Activated naive CD4-positive, alpha-beta T cell treated with anti-CD3 and anti-CD28 coated beads, Interleukin-2, amount 50 U/mL, for 16 hours (primary cell): Measurements from ENCODE around the gene ARID5A.

Experiments used
- DNase-seq: peaks from one replicate; pipeline ENCODE4 v3.0.0-alpha.2; 2020

Gene ARID5A

GRCh38 chr2:96528006-96528699, 8.4 kb upstream of the ARID5A start:
- DNase-seq, result peak; percentile 68

- no peak for DNase-seq
Measured at GRCh38 chr2:96528700-96529375, 7.7 kb upstream of the ARID5A start.

GRCh38 chr2:96529376-96530143, 7.0 kb upstream of the ARID5A start:
- no peak for DNase-seq

GRCh38 chr2:96530144-96530430, 6.5 kb upstream of the ARID5A start:
- DNase-seq, result no peak

GRCh38 chr2:96530474-96531357, 5.8 kb upstream of the ARID5A start:
- DNase-seq, result no peak

- DNase-seq, result no peak
Measured at GRCh38 chr2:96531366-96531765, 5.2 kb upstream of the ARID5A start.

GRCh38 chr2:96531872-96532505, 4.6 kb upstream of the ARID5A start:
- peak; percentile 89 for DNase-seq

GRCh38 chr2:96532641-96533291, 3.8 kb upstream of the ARID5A start:
- DNase-seq, result no peak

- DNase-seq, result no peak
Measured at GRCh38 chr2:96533292-96534073, 3.1 kb upstream of the ARID5A start.

- DNase-seq, result no peak
Measured at GRCh38 chr2:96534141-96534540, 2.4 kb upstream of the ARID5A start.

- DNase-seq, result no peak
Measured at GRCh38 chr2:96534701-96535181, 1.8 kb upstream of the ARID5A start.

- no peak for DNase-seq
Measured at GRCh38 chr2:96535331-96535730, 1.2 kb upstream of the ARID5A start.

GRCh38 chr2:96537066-96537733, 648 bp downstream of the ARID5A start:
- peak; percentile 78 for DNase-seq

GRCh38 chr2:96537734-96538486, 1.4 kb downstream of the ARID5A start:
- peak; percentile 62 for DNase-seq

- peak; percentile 86 for DNase-seq
Measured at GRCh38 chr2:96538487-96539214, 2.1 kb downstream of the ARID5A start.

GRCh38 chr2:96539215-96539920, 2.8 kb downstream of the ARID5A start:
- DNase-seq, result no peak

GRCh38 chr2:96540136-96540535, 3.6 kb downstream of the ARID5A start:
- no peak for DNase-seq
